HFFc6 (cell line): Measurements from ENCODE around the gene ZNF559. TPM values are rescaled to one million over a fixed set of nuclear protein-coding genes. Genes with fewer than 3 reads are reported as not detected.

Experiments used
- DNase-seq: peaks from one replicate; pipeline ENCODE4 v3.0.0-alpha.2; 2018
- H3K27ac Mint-ChIP-seq: 2 replicates; pipeline ENCODE4 v1.8.0; 2020; ENCODE audit warnings: mild to moderate bottlenecking, mixed read lengths
- H3K27me3 Mint-ChIP-seq: 2 replicates; pipeline ENCODE4 v1.8.0; 2021; ENCODE audit warnings: mild to moderate bottlenecking, moderate library complexity, mixed read lengths; ENCODE audit not compliant: insufficient read depth
- H3K36me3 Mint-ChIP-seq: 2 replicates; pipeline ENCODE4 v1.8.0; 2021; ENCODE audit warnings: low read depth, mixed read lengths
- H3K4me1 Mint-ChIP-seq: 2 replicates; pipeline ENCODE4 v1.8.0; 2020; ENCODE audit warnings: low read depth, mixed read lengths
- H3K4me3 Mint-ChIP-seq: 2 replicates; pipeline ENCODE4 v1.8.0; 2020; ENCODE audit warnings: mild to moderate bottlenecking, moderate library complexity, mixed read lengths
- H3K9me3 Mint-ChIP-seq: 2 replicates; pipeline ENCODE4 v1.8.0; 2020; ENCODE audit warnings: mild to moderate bottlenecking, mixed read lengths
- total RNA-seq, 6 experiments: library from RNA; stranded (reverse); fragmentation: NEBNext Ultra II Directional; extraction: Animal tissue kit (Norgen Biotek cat#: 25700); gene quantifications; 2 replicates in 1 of 6; 3 replicates in 5 of 6; pipeline ENCODE4 v1.2.3, GENCODE V29; 2021
- TF ChIP-seq, protein P1 (sequence below): fragments of 200-600 bp; sonication (generic); IDR thresholded peaks from 2 replicates; pipeline ENCODE4 v1.5.0; 2021; ENCODE audit warnings: antibody characterized with exemption, mild to moderate bottlenecking

ZNF559 gene
- total RNA-seq, 6 experiments from 2014 or later: 9.2 to 13.8 (median 11.5) TPM

DNA sequence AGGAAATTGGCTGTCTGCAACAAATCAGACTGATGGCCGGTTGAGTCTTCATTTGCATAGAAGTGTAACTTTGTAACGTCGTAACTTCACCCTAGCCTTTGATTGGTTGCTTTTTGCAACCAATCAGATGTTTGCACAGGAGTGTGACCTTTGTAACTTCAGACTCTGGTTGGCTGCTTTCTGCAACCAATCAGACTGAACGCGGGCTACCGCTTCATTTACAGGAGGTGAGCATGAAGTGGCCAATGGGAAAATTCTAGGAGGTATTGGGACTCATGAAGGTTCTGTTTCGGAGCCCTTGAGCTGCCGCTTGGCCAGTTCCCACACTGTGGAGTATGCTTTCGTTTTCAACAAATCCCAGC is 441 bp upstream of the ZNF559 start:
- DNase-seq: peak; percentile 78
- TF ChIP-seq, protein P1, sequence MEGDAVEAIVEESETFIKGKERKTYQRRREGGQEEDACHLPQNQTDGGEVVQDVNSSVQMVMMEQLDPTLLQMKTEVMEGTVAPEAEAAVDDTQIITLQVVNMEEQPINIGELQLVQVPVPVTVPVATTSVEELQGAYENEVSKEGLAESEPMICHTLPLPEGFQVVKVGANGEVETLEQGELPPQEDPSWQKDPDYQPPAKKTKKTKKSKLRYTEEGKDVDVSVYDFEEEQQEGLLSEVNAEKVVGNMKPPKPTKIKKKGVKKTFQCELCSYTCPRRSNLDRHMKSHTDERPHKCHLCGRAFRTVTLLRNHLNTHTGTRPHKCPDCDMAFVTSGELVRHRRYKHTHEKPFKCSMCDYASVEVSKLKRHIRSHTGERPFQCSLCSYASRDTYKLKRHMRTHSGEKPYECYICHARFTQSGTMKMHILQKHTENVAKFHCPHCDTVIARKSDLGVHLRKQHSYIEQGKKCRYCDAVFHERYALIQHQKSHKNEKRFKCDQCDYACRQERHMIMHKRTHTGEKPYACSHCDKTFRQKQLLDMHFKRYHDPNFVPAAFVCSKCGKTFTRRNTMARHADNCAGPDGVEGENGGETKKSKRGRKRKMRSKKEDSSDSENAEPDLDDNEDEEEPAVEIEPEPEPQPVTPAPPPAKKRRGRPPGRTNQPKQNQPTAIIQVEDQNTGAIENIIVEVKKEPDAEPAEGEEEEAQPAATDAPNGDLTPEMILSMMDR: no peak
- peak overlapping the region; percentile 91 for H3K4me3 Mint-ChIP-seq
- peaks cover 3% of the 10 kb centered on the region; the same call in 1 of the 2 replicates for H3K27me3 Mint-ChIP-seq
- H3K9me3 Mint-ChIP-seq: peaks cover 57% of the 10 kb centered on the region
- peaks cover 55% of the 10 kb centered on the region for H3K36me3 Mint-ChIP-seq
- peak overlapping the region; percentile 94 for H3K27ac Mint-ChIP-seq
- H3K4me1 Mint-ChIP-seq: peaks cover 17% of the 10 kb centered on the region

DNA sequence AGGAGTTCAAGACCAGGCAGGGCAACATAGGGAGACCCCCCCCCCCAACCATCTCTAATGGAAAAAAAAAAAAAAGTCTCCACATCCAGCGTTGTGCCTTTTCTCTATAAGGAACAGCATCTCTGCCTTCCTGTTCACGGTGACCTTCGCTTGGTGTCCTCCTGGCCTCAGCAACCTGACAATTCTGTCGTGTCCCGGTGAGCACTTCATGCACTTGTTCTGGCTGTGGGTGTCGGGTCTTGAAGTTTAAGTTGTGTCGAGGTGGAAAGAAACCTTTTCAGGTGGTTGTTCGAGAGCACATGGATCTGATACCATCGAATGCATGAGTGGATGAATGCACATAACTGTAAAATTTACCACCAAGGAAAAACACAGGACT is 594 bp downstream of the ZNF559 start:
- H3K9me3 Mint-ChIP-seq: peaks cover 68% of the 10 kb centered on the region
- H3K36me3 Mint-ChIP-seq: peaks cover 64% of the 10 kb centered on the region
- TF ChIP-seq, protein P1: no peak
- peaks cover 17% of the 10 kb centered on the region for H3K4me1 Mint-ChIP-seq
- peaks cover 3% of the 10 kb centered on the region; the same call in 1 of the 2 replicates for H3K27me3 Mint-ChIP-seq
- peak overlapping the region; percentile 91 for H3K4me3 Mint-ChIP-seq
- H3K27ac Mint-ChIP-seq: peak overlapping the region; percentile 94
- no peak for DNase-seq

DNA sequence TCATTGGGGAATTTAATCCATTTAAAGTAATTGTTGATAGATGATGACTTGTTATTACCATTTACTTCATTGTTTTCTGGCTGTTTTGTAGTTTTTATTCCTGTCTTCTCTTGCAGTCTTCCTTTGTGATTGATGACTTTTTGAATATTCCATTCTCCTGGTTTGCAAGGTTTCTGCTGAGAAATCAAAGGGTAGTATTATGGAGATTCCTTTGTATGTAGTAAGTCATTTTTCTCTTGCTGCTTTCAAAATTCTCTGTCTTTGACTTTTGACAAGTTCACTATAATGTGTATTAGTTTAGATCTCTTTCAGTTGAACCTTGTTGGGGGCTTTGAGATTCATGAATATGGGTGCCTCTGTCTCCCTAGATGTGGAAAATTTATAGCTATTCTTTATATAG is 6.0 kb downstream of the ZNF559 start:
- Mint-ChIP-seq H3K27ac (no peak overlapping the region), H3K36me3 (peaks cover 90% of the 10 kb centered on the region), H3K9me3 (peaks cover 92% of the 10 kb centered on the region), H3K4me3 (no peak overlapping the region), H3K27me3 (no peaks in the 10 kb centered on the region), H3K4me1 (peaks cover under 1% of the 10 kb centered on the region; the same call in 1 of the 2 replicates)
- DNase-seq: no peak
- TF ChIP-seq, protein P1: no peak

DNA sequence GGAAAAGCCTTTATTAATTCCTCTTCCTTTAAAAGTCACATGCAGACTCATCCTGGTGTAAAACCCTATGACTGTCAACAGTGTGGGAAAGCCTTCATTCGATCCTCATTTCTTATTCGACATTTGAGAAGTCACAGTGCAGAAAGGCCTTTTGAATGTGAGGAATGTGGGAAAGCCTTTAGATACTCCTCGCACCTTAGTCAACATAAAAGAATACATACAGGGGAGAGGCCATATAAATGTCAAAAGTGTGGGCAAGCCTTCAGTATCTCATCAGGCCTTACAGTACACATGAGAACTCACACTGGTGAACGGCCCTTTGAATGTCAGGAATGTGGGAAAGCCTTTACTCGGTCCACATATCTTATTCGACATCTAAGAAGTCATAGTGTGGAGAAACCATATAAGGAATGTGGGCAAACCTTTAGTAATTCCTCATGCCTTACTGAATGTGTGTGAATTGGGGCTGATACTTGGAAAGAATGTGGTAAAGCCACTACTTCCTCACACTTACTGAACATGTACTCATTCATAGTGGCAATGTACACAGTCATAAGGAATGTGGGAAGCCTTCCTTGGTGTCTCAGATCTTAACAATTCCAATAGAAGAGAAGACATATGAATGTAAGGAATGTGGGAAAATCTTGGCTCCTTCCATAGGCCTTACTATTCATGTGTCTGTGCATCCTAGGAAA is 18.8 kb downstream of the ZNF559 start:
- TF ChIP-seq, protein P1: no peak
- Mint-ChIP-seq H3K4me3 (no peak overlapping the region), H3K27me3 (no peaks in the 10 kb centered on the region), H3K9me3 (peaks cover 93% of the 10 kb centered on the region), H3K27ac (no peak overlapping the region), H3K36me3 (peaks cover 84% of the 10 kb centered on the region), H3K4me1 (no peaks in the 10 kb centered on the region)
- no peak for DNase-seq

DNA sequence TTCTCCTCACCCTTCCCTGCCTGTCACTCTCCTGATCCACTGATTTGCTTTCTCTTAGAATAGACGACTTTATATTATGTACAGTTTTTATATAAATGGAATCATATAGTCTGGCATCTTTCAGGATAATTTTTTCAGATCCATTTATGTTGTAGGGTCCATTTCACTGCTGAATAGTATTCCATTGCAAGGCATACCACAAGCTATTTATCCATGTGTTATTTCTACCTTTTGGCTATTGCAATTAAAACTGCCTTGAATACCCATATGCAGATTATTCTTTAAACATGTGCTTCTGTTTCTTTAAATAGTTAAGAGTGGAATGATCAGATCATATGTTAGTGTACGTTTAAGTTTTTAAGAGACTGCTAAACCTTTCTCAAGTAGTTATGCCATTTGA is 21.0 kb downstream of the ZNF559 start:
- Mint-ChIP-seq H3K27me3 (no peaks in the 10 kb centered on the region; the same call in 1 of the 2 replicates), H3K4me1 (no peaks in the 10 kb centered on the region), H3K36me3 (peaks cover 85% of the 10 kb centered on the region), H3K9me3 (peaks cover 95% of the 10 kb centered on the region), H3K4me3 (no peak overlapping the region), H3K27ac (no peak overlapping the region)
- TF ChIP-seq, protein P1: no peak
- DNase-seq: no peak
